Stomach smooth muscle (tissue), 2 donors: ENCODE measurements around the gene CCDC9B.
A peak's percentile ranks its signal among the peaks of the same experiment; 100 is the strongest.

ENCODE experiments used
- H3K27ac ChIP-seq: one replicate; pipeline ENCODE4 v1.7.0; 2013; ENCODE audit warnings: mild to moderate bottlenecking, low read length, inconsistent platforms
- H3K27me3 ChIP-seq, 2 donors: one replicate each; pipeline ENCODE4 v1.7.0; 2013; ENCODE audit warnings: low read length in 2 of 2; ENCODE audit not compliant: insufficient read depth in 2 of 2, control insufficient read depth in 1 of 2
- H3K36me3 ChIP-seq, 2 donors: one replicate each; pipeline ENCODE4 v1.7.0; 2013; ENCODE audit warnings: low read length in 2 of 2; ENCODE audit not compliant: control insufficient read depth in 2 of 2, insufficient read depth in 2 of 2
- H3K4me1 ChIP-seq: one replicate; pipeline ENCODE4 v1.7.0; 2013; ENCODE audit warnings: low read length; ENCODE audit not compliant: control insufficient read depth, insufficient read depth
- H3K4me3 ChIP-seq, 2 donors: one replicate each; pipeline ENCODE4 v1.7.0; 2013; ENCODE audit warnings: low read length in 2 of 2
- H3K9ac ChIP-seq, 2 donors: one replicate each; pipeline ENCODE4 v1.7.0; 2013; ENCODE audit warnings: low read length in 2 of 2, mild to moderate bottlenecking in 1 of 2
- H3K9me3 ChIP-seq, 2 donors: one replicate each; pipeline ENCODE4 v1.7.0; 2013; ENCODE audit warnings: low read length in 2 of 2; ENCODE audit not compliant: control insufficient read depth in 2 of 2
- donor health status: healthy.
- donor health status: Pancreatic carcinoma.

The CCDC9B gene

GRCh38 chr15:40314723-40315276 lies 25.9 kb downstream of the CCDC9B start:
- peaks cover 0 to 2% of the 10 kb centered on the region in 2 donors for H3K27me3 ChIP-seq
- no peaks in the 10 kb centered on the region for H3K36me3 ChIP-seq
- H3K9me3 ChIP-seq, result no peaks in the 10 kb centered on the region
- H3K4me1 ChIP-seq, result peaks cover 3% of the 10 kb centered on the region
- H3K27ac ChIP-seq, result no peak overlapping the region
- no peak overlapping the region for H3K4me3 ChIP-seq
- no peak overlapping the region for H3K9ac ChIP-seq

- peaks cover 5% of the 10 kb centered on the region for H3K4me1 ChIP-seq
- no peaks in the 10 kb centered on the region for H3K9me3 ChIP-seq
- H3K27ac ChIP-seq, result no peak overlapping the region
- peaks cover 0 to 2% of the 10 kb centered on the region in 2 donors for H3K27me3 ChIP-seq
- H3K4me3 ChIP-seq, result no peak overlapping the region
- H3K36me3 ChIP-seq, result no peaks in the 10 kb centered on the region
- peak overlapping the region in 1 of 2 donors; percentile 29 for H3K9ac ChIP-seq
Observed at GRCh38 chr15:40313531-40314398, 27.0 kb downstream of the CCDC9B start.

- H3K4me1 ChIP-seq, result peaks cover 9% of the 10 kb centered on the region
- H3K27me3 ChIP-seq, result peaks cover 0 to 2% of the 10 kb centered on the region in 2 donors
- no peak overlapping the region for H3K27ac ChIP-seq
- no peaks in the 10 kb centered on the region for H3K36me3 ChIP-seq
- H3K4me3 ChIP-seq, result no peak overlapping the region
- H3K9ac ChIP-seq, result no peak overlapping the region
- H3K9me3 ChIP-seq, result no peaks in the 10 kb centered on the region
Observed at GRCh38 chr15:40312370-40313158, 28.2 kb downstream of the CCDC9B start.

GRCh38 chr15:40310993-40311392 lies 29.7 kb downstream of the CCDC9B start:
- H3K4me3 ChIP-seq, result no peak overlapping the region
- H3K9ac ChIP-seq, result no peak overlapping the region
- H3K27ac ChIP-seq, result no peak overlapping the region
- no peaks in the 10 kb centered on the region for H3K36me3 ChIP-seq
- H3K27me3 ChIP-seq, result no peaks in the 10 kb centered on the region
- H3K4me1 ChIP-seq, result peaks cover 18% of the 10 kb centered on the region
- no peaks in the 10 kb centered on the region for H3K9me3 ChIP-seq

- Histone ChIP-seq H3K9ac (no peak overlapping the region), H3K27me3 (no peaks in the 10 kb centered on the region), H3K27ac (no peak overlapping the region), H3K4me3 (no peak overlapping the region), H3K36me3 (no peaks in the 10 kb centered on the region), H3K9me3 (no peaks in the 10 kb centered on the region), H3K4me1 (peaks cover 18% of the 10 kb centered on the region)
Observed at GRCh38 chr15:40310001-40310959, 30.5 kb downstream of the CCDC9B start.

- H3K9ac ChIP-seq, result no peak overlapping the region
- H3K4me1 ChIP-seq, result peaks cover 18% of the 10 kb centered on the region
- H3K36me3 ChIP-seq, result no peaks in the 10 kb centered on the region
- no peaks in the 10 kb centered on the region for H3K9me3 ChIP-seq
- no peak overlapping the region for H3K4me3 ChIP-seq
- no peaks in the 10 kb centered on the region for H3K27me3 ChIP-seq
- H3K27ac ChIP-seq, result no peak overlapping the region
Observed at GRCh38 chr15:40309344-40309862, 31.3 kb downstream of the CCDC9B start.

- no peak within 1 kb of the TSS for H3K27ac ChIP-seq
- H3K9ac ChIP-seq, result no peak within 1 kb of the TSS
Observed at GRCh38 chr15:40307421-40308211, 33.1 kb downstream of the CCDC9B start, which contains the start of gene PLCB2. Gene PLCB2 (minus strand): TSS chr15:40307935. CDS start chr15:40307672, 263 bp downstream.

GRCh38 chr15:40306908-40307307 lies 33.8 kb downstream of the CCDC9B start:
- H3K4me1 ChIP-seq, result peaks cover 18% of the 10 kb centered on the region
- no peaks in the 10 kb centered on the region for H3K27me3 ChIP-seq
- no peak overlapping the region for H3K9ac ChIP-seq
- no peak overlapping the region for H3K27ac ChIP-seq
- H3K4me3 ChIP-seq, result peak overlapping the region in 1 of 2 donors; percentile 44
- H3K36me3 ChIP-seq, result no peaks in the 10 kb centered on the region
- no peaks in the 10 kb centered on the region for H3K9me3 ChIP-seq

More at GRCh38 chr15:40307421-40308211, 33.1 kb downstream of the CCDC9B start, which contains the start of gene PLCB2:
- no peaks in the 10 kb centered on the region for H3K27me3 ChIP-seq
- H3K4me3 ChIP-seq, result peak within 1 kb of the TSS in 1 of 2 donors; percentile 44
- H3K4me1 ChIP-seq, result peaks cover 18% of the 10 kb centered on the region
- no peaks in the 10 kb centered on the region for H3K9me3 ChIP-seq
- H3K36me3 ChIP-seq, result no peaks in the 10 kb centered on the region

- Histone ChIP-seq H3K27me3 (no peaks in the 10 kb centered on the region), H3K9ac (no peak overlapping the region), H3K27ac (no peak overlapping the region)
Observed at GRCh38 chr15:40306371-40306770, 34.4 kb downstream of the CCDC9B start.

More at GRCh38 chr15:40306371-40306770, 34.4 kb downstream of the CCDC9B start:
- Histone ChIP-seq H3K9me3 (no peaks in the 10 kb centered on the region), H3K36me3 (no peaks in the 10 kb centered on the region), H3K4me3 (peak overlapping the region in 1 of 2 donors; percentile 44), H3K4me1 (peaks cover 18% of the 10 kb centered on the region)
